ENCODE results near the gene STK35. TPM values are rescaled to one million over a fixed set of nuclear protein-coding genes. Genes with fewer than 3 reads are reported as not detected.

The STK35 gene
- total RNA-seq, 1 donor from 2014 or later: 13.0 TPM

DNA sequence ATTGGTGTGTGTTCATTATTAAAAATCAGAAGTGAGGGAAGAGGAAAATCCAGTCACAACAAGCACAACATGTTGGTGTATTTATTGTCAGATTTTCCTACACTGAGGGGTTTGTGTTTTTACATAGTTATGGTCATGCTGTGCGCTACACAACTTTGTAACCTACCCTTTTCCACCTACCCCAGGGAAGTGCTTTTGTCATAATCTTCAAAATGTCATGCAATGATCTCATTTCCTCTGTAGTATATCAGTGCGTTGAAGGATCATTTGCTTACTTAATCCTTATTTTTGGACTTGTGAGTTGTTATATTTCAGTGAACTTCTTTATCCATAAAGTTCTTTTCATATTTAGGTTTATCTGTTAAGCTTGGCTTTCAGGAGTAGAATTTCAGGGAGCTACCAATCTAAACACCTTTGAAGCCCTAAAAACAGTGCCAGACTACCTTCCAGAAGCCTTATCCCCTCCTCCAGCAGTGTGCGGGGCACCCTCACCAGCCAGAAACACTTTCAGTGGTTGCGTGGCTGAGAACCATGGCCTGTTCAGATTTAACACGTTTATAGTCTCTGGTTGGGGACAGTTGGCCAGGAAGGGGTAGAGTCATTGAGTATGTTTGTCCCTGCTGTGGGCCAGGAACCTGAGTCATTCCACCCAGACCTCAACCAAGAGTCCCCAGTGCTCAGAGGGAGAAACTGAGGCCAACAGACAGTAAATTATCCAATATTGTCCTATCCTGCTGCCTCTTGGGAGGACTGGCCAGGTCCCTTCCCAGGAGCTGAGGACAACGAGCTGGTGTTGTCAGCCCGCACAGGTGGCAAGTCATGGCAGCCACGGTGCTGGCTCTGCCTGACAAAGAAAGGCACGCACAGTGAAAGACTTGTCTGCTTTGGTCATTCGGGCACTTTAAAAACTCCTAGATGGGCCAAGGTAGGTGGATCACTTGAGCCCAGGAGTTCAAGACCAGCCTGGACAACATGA, 40.3 kb downstream of the STK35 start:
- no peaks in the 10 kb centered on the region for H3K27me3 ChIP-seq
- DNase-seq: no peak
- no peak overlapping the region for H3K27ac ChIP-seq
- H3K9me3 ChIP-seq: no peaks in the 10 kb centered on the region
- H3K4me3 ChIP-seq: no peak overlapping the region
- ATAC-seq: no peak
- intact Hi-C loops (cut with DNase I): no loop called here
- peaks cover 15% of the 10 kb centered on the region for H3K36me3 ChIP-seq
- H3K4me1 ChIP-seq: peaks cover 9% of the 10 kb centered on the region
- no peak for TF ChIP-seq CTCF (IDR thresholded peaks at IDR 0.05)

DNA sequence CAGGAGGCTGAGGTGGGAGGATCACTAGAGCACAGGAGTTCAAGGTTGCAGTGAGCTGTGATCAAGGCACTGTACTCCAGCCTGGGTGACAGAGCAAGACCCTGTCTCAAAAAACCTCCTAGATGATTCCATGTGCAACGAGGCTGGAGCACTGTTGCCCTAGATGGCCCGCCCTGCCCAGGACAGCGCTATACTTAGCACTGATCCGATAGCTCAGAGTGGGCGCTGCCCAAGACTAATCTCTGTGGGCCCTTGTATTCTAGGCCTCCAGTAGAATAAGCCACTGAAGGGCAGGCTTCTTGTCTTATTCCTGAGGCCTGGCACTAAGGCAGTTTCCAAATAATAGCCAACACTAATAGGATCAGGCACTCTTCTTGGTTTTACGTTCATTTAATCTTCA, 41.0 kb downstream of the STK35 start:
- no peak for TF ChIP-seq CTCF (IDR thresholded peaks at IDR 0.05)
- DNase-seq: no peak
- H3K9me3 ChIP-seq: no peaks in the 10 kb centered on the region
- ATAC-seq: no peak
- H3K4me1 ChIP-seq: peaks cover 9% of the 10 kb centered on the region
- H3K36me3 ChIP-seq: peaks cover 15% of the 10 kb centered on the region
- no peak overlapping the region for H3K27ac ChIP-seq
- H3K4me3 ChIP-seq: no peak overlapping the region
- H3K27me3 ChIP-seq: no peaks in the 10 kb centered on the region
- intact Hi-C loops (cut with DNase I): no loop called here

DNA sequence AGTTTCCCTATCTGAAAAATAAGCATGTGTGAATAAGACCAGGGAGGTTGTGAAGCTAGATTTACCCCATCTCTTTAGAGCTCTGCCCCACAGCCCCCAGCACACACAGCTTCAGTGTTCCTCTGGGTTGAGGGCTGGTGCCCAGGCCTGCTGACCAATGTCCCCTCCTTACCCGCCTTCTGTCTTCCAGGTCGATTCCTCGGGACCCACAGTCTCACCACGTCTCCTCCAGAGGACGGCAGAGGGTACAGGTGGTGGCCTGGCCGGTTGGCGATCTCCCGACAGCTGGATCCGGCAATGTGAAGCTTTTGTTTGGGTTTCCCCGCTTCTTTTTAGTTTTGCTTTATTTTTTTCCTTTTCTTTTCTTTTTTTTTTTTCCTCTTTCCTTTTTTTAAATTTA, 42.0 kb downstream of the STK35 start:
- no peak overlapping the region for H3K4me3 ChIP-seq
- no peak for TF ChIP-seq CTCF (IDR thresholded peaks at IDR 0.05)
- no peak overlapping the region for H3K27ac ChIP-seq
- no peak for DNase-seq
- no peaks in the 10 kb centered on the region for H3K27me3 ChIP-seq
- ATAC-seq: no peak
- H3K9me3 ChIP-seq: no peaks in the 10 kb centered on the region
- peaks cover 9% of the 10 kb centered on the region for H3K4me1 ChIP-seq
- intact Hi-C loops (cut with DNase I): no loop called here
- peaks cover 15% of the 10 kb centered on the region for H3K36me3 ChIP-seq

GRCh38 chr20:2144850-2145249, 43.2 kb downstream of the STK35 start:
- Histone ChIP-seq H3K4me3 (no peak overlapping the region), H3K36me3 (peaks cover 15% of the 10 kb centered on the region), H3K27me3 (no peaks in the 10 kb centered on the region), H3K27ac (no peak overlapping the region), H3K4me1 (peaks cover 9% of the 10 kb centered on the region), H3K9me3 (no peaks in the 10 kb centered on the region)
- intact Hi-C loops (cut with DNase I): no loop called here
- TF ChIP-seq CTCF (IDR thresholded peaks at IDR 0.05): no peak
- ATAC-seq (no peak), DNase-seq (no peak)

- intact Hi-C loops (cut with DNase I): no loop called here
- no peak for DNase-seq
Measured at GRCh38 chr20:2145376-2145775, 43.7 kb downstream of the STK35 start.

More at GRCh38 chr20:2145376-2145775, 43.7 kb downstream of the STK35 start:
- Histone ChIP-seq H3K9me3 (no peaks in the 10 kb centered on the region), H3K27me3 (no peaks in the 10 kb centered on the region), H3K36me3 (peaks cover 15% of the 10 kb centered on the region), H3K27ac (no peak overlapping the region), H3K4me3 (no peak overlapping the region), H3K4me1 (peaks cover 6% of the 10 kb centered on the region)
- TF ChIP-seq CTCF (IDR thresholded peaks at IDR 0.05): no peak
- ATAC-seq: no peak
